Measurements from ENCODE around the gene RPS3. TPM values are rescaled to one million over a fixed set of nuclear protein-coding genes. Genes with fewer than 3 reads are reported as not detected.

The RPS3 gene
- total and polyA plus RNA-seq, 9 of the 15 experiments (the other 6 are each of a cell fraction or from before 2014, with no cell fraction given), result 2,700 to 5,771 (median 3,679) TPM

- TF ChIP-seq AFF4 (CRISPR knock-in tag; IDR thresholded peaks at IDR 0.05) (peak; percentile 98), DIDO1 (tag; IDR thresholded peaks at IDR 0.05; ENCODE audit: low read depth) (peak; percentile 73; the same call in 1 of the 2 replicates), NONO (IDR thresholded peaks at IDR 0.05; ENCODE audit: low read depth in 2 of 2, low read length in 1 of 2) (peak; percentile 81 to 87), TFAP4 (CRISPR knock-in tag; IDR thresholded peaks at IDR 0.05; ENCODE audit: borderline replicate concordance) (peak; percentile 87), NR2C1 (IDR thresholded peaks at IDR 0.05) (peak; percentile 85), NR2C1 (tag; IDR thresholded peaks at IDR 0.05) (peak; percentile 91), ARHGAP35 (IDR thresholded peaks at IDR 0.05; ENCODE audit: partially characterized antibody) (no peak), ZNF444 (CRISPR knock-in tag; IDR thresholded peaks at IDR 0.05) (no peak), HLTF (IDR thresholded peaks at IDR 0.05) (peak; percentile 82)
- TF ChIP-seq, protein P1, sequence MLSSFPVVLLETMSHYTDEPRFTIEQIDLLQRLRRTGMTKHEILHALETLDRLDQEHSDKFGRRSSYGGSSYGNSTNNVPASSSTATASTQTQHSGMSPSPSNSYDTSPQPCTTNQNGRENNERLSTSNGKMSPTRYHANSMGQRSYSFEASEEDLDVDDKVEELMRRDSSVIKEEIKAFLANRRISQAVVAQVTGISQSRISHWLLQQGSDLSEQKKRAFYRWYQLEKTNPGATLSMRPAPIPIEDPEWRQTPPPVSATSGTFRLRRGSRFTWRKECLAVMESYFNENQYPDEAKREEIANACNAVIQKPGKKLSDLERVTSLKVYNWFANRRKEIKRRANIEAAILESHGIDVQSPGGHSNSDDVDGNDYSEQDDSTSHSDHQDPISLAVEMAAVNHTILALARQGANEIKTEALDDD (IDR thresholded peaks at IDR 0.05), result no peak
- TF ChIP-seq, protein P2, sequence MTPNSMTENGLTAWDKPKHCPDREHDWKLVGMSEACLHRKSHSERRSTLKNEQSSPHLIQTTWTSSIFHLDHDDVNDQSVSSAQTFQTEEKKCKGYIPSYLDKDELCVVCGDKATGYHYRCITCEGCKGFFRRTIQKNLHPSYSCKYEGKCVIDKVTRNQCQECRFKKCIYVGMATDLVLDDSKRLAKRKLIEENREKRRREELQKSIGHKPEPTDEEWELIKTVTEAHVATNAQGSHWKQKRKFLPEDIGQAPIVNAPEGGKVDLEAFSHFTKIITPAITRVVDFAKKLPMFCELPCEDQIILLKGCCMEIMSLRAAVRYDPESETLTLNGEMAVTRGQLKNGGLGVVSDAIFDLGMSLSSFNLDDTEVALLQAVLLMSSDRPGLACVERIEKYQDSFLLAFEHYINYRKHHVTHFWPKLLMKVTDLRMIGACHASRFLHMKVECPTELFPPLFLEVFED (CRISPR knock-in tag; conservative IDR thresholded peaks at IDR 0.05), result peak; percentile 61; the same call in 1 of the 2 replicates
- TF ChIP-seq, protein P3, sequence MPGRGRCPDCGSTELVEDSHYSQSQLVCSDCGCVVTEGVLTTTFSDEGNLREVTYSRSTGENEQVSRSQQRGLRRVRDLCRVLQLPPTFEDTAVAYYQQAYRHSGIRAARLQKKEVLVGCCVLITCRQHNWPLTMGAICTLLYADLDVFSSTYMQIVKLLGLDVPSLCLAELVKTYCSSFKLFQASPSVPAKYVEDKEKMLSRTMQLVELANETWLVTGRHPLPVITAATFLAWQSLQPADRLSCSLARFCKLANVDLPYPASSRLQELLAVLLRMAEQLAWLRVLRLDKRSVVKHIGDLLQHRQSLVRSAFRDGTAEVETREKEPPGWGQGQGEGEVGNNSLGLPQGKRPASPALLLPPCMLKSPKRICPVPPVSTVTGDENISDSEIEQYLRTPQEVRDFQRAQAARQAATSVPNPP (IDR thresholded peaks at IDR 0.05; ENCODE audit: borderline replicate concordance, insufficient read depth, insufficient read length), result no peak
Observed at GRCh38 chr11:75399344-75400145, at the start of gene RPS3 (continued).

All from K562 (cell line).